GM19193 (cell line): ENCODE measurements around the gene ASB13.

Experiments used
- POLR2A ChIP-seq: IDR thresholded peaks from 4 replicates; pipeline ENCODE4 v1.6.1; 2011; ENCODE audit not compliant: insufficient read depth, insufficient read length; ENCODE audit errors: extremely low read depth

The ASB13 gene

GRCh38 chr10:5643346-5644067 lies 22.9 kb downstream of the ASB13 start:
- TF ChIP-seq POLR2A = no peak

- TF ChIP-seq POLR2A = no peak
Measured at GRCh38 chr10:5641501-5641900, 24.9 kb downstream of the ASB13 start.

- TF ChIP-seq POLR2A = no peak
Measured at GRCh38 chr10:5640501-5640900, 25.9 kb downstream of the ASB13 start.

- no peak for TF ChIP-seq POLR2A
Measured at GRCh38 chr10:5640036-5640435, 26.4 kb downstream of the ASB13 start.

- no peak for TF ChIP-seq POLR2A
Measured at GRCh38 chr10:5639066-5639465, 27.3 kb downstream of the ASB13 start.

- TF ChIP-seq POLR2A = no peak
Measured at GRCh38 chr10:5638494-5638893, 27.9 kb downstream of the ASB13 start.

GRCh38 chr10:5634918-5635317 lies 31.5 kb downstream of the ASB13 start:
- no peak for TF ChIP-seq POLR2A

- no peak for TF ChIP-seq POLR2A
Measured at GRCh38 chr10:5633166-5633749, 33.1 kb downstream of the ASB13 start.

- TF ChIP-seq POLR2A = no peak
Measured at GRCh38 chr10:5632446-5632845, 33.9 kb downstream of the ASB13 start.

GRCh38 chr10:5631936-5632335 lies 34.5 kb downstream of the ASB13 start:
- TF ChIP-seq POLR2A = no peak

GRCh38 chr10:5630112-5630436 lies 36.3 kb downstream of the ASB13 start:
- no peak for TF ChIP-seq POLR2A

GRCh38 chr10:5629303-5630111 lies 36.9 kb downstream of the ASB13 start:
- TF ChIP-seq POLR2A = no peak

- no peak for TF ChIP-seq POLR2A
Measured at GRCh38 chr10:5628451-5629302, 37.7 kb downstream of the ASB13 start.

GRCh38 chr10:5627486-5628044 lies 38.8 kb downstream of the ASB13 start:
- TF ChIP-seq POLR2A = no peak
